Uterus (tissue), 4 donors: ENCODE results near the gene RAD51B. TPM values are rescaled to one million over a fixed set of nuclear protein-coding genes. Genes with fewer than 3 reads are reported as not detected.

ENCODE experiments used
- DNase-seq, 2 donors: peaks; one replicate each; pipeline ENCODE4 v3.0.0-alpha.2; 2019 to 2020
- H3K27ac ChIP-seq, 2 donors: fragments of 200-600 bp; sonication (generic); 1 replicate in 1 of 2; 2 replicates in 1 of 2; pipeline ENCODE4 v1.5.1; 2016 to 2018
- H3K27me3 ChIP-seq, 2 donors: fragments of 200-600 bp; sonication (generic); one replicate each; pipeline ENCODE4 v1.5.1; 2018 to 2019; ENCODE audit warnings: control low read depth in 1 of 2
- H3K36me3 ChIP-seq, 2 donors: fragments of 200-600 bp; sonication (generic); one replicate each; pipeline ENCODE4 v1.5.1; 2019; ENCODE audit warnings: control low read depth in 1 of 2
- H3K4me1 ChIP-seq, 2 donors: fragments of 200-600 bp; sonication (generic); one replicate each; pipeline ENCODE4 v1.5.1; 2018 to 2019; ENCODE audit warnings: control low read depth in 1 of 2
- H3K4me3 ChIP-seq, 2 donors: fragments of 200-600 bp; sonication (generic); 1 replicate in 1 of 2; 2 replicates in 1 of 2; pipeline ENCODE4 v1.5.1; 2018 to 2019; ENCODE audit warnings: mild to moderate bottlenecking in 1 of 2
- H3K9me3 ChIP-seq, 2 donors: fragments of 200-600 bp; sonication (generic); one replicate each; pipeline ENCODE4 v1.5.1; 2019; ENCODE audit warnings: control low read depth in 1 of 2
- CTCF ChIP-seq, 4 experiments: fragments of 200-600 bp in 2 of 4; fragments of 450-650 bp in 2 of 4; sonication (generic) in 2 of 4; IDR thresholded peaks; one replicate each; pipeline ENCODE4 v1.5.1; 2016 to 2019; ENCODE audit warnings: antibody characterized with exemption in 4 of 4, mild to moderate bottlenecking in 2 of 4, moderate library complexity in 1 of 4
- POLR2A ChIP-seq, 2 donors: fragments of 450-650 bp; IDR thresholded peaks; one replicate each; pipeline ENCODE4 v1.6.1; 2016; ENCODE audit warnings: antibody characterized with exemption in 2 of 2, mild to moderate bottlenecking in 1 of 2, moderate library complexity in 1 of 2
- intact Hi-C: fragments of 100-400 bp; cut with DNase I; formaldehyde crosslinking; loops from one replicate; pipeline ENCODE4 v1.15.1; 2023; ENCODE audit warnings: low total_unique reads
- total RNA-seq, 4 donors: library from RNA; depleted of rRNA in 3 of 4; stranded (reverse); fragments of >200 nt in 3 of 4; gene quantifications; one replicate each; pipeline versions ENCODE4 v1.1.0 to v1.2.4, GENCODE V29; 2014 to 2023
- donor health status: DM: yes; HTN: yes; CAD: no.

Gene RAD51B
- total RNA-seq, 4 donors from 2014 or later: 29.5 to 100.0 (median 70.3) TPM

DNA sequence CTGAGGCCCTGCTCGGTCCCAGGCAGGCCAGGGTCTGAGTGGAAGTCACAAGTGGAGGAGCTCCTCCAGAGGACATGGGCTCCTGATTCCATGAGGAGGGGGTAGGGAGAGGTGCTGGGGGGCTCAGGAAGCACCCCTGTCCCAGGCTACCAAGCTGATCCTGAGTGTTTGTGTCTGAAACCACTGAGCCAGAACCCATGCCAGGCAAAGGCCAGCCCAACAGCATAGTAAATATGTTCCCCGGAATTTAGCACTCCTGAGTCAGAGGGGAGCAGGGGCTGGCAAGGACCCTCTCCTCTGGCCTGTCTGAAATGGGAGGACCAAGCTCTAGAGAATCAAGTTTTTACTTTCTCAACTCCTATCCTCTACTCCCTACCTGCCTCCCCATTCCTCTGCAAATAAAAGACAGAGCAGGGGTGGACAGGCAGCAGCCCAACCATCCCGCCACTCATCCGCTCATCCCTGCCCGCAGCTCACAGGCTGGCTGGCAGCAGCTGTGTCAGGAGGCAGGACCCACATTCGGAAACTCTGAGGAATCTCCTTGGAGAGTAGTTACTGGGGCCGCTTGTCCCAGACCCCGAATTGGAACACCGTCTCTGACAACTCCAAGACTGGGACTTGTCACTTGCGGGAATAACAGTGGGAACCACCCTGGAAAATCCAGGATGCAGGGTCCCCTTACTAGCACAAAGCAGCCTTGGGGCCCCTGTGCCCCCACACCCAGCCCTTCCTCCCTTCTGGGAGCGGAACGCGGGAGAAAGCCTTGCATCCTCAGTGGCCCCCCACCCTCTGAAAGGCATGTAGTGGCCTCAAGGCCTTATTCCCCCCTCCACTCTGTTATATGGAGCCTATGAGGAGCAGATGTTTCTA is 870.7 kb downstream of the RAD51B start:
- Histone ChIP-seq H3K27me3 (no peaks in the 10 kb centered on the region), H3K4me1 (peaks cover 4 to 6% of the 10 kb centered on the region in 2 donors), H3K36me3 (no peaks in the 10 kb centered on the region), H3K4me3 (no peak overlapping the region), H3K27ac (peak overlapping the region; percentile 75 to 78), H3K9me3 (no peaks in the 10 kb centered on the region)
- DNase-seq: peak; percentile 15 to 30
- intact Hi-C loops: no loop called here
- no peak for TF ChIP-seq CTCF (IDR thresholded peaks at IDR 0.05)
- no peak for TF ChIP-seq POLR2A (IDR thresholded peaks at IDR 0.05)

DNA sequence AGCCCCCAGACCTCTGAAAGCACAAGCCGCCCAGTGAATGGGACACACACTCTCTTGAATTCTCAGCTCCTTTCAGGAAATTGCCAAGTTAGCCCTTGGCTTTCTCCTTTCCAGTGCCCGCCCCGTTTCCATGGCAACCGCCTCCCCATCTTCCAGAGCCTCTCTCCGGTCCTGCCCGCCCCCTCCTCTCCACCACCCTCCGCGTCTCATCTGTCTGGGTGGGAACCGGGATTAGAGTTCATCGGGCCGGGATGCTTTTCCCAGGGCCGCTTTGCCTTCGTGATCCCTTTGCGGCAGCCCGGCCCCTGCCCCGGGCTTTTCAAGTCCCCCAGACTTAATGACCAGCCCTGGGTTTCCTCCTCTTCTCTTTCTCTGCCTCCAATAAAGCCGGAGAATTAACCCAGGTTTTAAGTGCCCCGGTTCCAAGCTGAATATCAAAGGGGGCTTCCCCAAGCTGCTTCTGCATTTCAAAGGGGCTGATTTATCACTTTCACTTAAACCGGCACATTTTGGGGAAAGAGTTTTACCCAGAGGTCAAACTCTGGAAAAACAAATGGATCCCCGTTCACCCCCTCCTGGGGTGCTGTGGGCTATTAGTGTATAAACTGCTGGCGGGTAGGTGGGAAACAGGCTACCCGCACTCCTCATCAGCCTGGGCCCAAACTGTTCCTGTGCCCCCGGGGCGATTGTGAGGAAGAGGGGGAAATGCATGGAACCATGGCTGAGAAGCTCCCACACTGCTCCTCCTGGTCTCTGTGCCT is 871.6 kb downstream of the RAD51B start:
- intact Hi-C loops: no loop called here
- H3K27ac ChIP-seq: peak overlapping the region in 1 of 2 donors; percentile 78
- DNase-seq: peak; percentile 25 to 37

DNA sequence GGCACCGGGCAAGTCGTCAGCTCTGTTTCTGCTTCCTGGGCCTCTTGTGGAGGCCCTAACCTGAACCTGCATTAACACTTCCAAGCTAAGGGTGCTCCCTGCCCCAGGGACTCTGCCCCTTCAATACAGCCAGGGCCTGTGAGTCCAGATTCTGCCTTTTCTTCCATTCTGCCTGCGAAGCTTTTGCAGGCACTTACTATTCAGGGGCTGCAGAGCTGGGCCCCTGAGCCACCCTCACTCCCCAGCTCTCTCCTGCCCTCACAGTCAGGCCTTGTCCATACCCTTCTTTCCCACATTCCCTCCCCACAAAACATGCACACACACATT is 872.2 kb downstream of the RAD51B start:
- peak in 1 of 2 donors; percentile 10 for DNase-seq
- no peaks in the 10 kb centered on the region for H3K9me3 ChIP-seq
- no peaks in the 10 kb centered on the region for H3K27me3 ChIP-seq
- no peaks in the 10 kb centered on the region for H3K36me3 ChIP-seq
- H3K4me1 ChIP-seq: peaks cover 4 to 11% of the 10 kb centered on the region in 2 donors
- H3K4me3 ChIP-seq: no peak overlapping the region
- intact Hi-C loops: no loop called here
- peak overlapping the region in 1 of 2 donors; percentile 3 for H3K27ac ChIP-seq
- no peak for TF ChIP-seq POLR2A (IDR thresholded peaks at IDR 0.05)
- no peak for TF ChIP-seq CTCF (IDR thresholded peaks at IDR 0.05)

More for the DNA sequence above, 871.6 kb downstream of the RAD51B start:
- no peaks in the 10 kb centered on the region for H3K27me3 ChIP-seq
- peaks cover 4 to 11% of the 10 kb centered on the region in 2 donors for H3K4me1 ChIP-seq
- no peaks in the 10 kb centered on the region for H3K9me3 ChIP-seq
- H3K4me3 ChIP-seq: no peak overlapping the region
- TF ChIP-seq POLR2A (IDR thresholded peaks at IDR 0.05) (no peak), CTCF (IDR thresholded peaks at IDR 0.05) (no peak)
- H3K36me3 ChIP-seq: no peaks in the 10 kb centered on the region

DNA sequence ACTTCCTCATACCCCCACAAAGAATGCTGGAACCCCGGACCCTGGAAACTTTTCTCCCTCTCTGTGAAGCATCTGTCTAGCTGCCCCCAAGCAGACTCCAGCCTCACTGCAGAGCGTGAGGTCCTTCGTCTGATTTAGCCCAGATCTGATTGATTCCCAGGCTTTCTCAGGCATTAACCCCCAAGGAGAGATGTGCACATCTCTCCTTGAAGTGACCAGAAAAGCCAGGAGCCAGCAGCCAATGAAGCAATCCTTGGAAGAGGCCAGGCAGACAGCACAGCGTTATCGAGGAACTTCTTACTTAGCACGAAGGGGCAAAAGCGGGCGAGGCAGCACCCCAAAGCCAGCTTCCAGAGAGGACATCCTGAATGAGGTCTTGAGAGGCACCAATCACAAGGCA is 872.6 kb downstream of the RAD51B start:
- intact Hi-C loops: no loop called here
- no peaks in the 10 kb centered on the region for H3K9me3 ChIP-seq
- peaks cover 4 to 11% of the 10 kb centered on the region in 2 donors for H3K4me1 ChIP-seq
- no peak for TF ChIP-seq POLR2A (IDR thresholded peaks at IDR 0.05)
- no peak for TF ChIP-seq CTCF (IDR thresholded peaks at IDR 0.05)
- no peaks in the 10 kb centered on the region for H3K27me3 ChIP-seq
- no peaks in the 10 kb centered on the region for H3K36me3 ChIP-seq
- peak overlapping the region in 1 of 2 donors; percentile 3 for H3K27ac ChIP-seq
- no peak overlapping the region for H3K4me3 ChIP-seq
- DNase-seq: peak in 1 of 2 donors; percentile 28
